Neutrophil (primary cell): ENCODE measurements around the gene FIBCD1.

Source experiments
- H3K27ac ChIP-seq: fragments of 200-600 bp; sonication (generic); 2 replicates; pipeline ENCODE4 v1.5.1; 2016; ENCODE audit warnings: mild to moderate bottlenecking, moderate library complexity
- H3K27me3 ChIP-seq: fragments of 200-600 bp; sonication (generic); 2 replicates; pipeline ENCODE4 v1.6.0; 2016; ENCODE audit warnings: mild to moderate bottlenecking
- H3K36me3 ChIP-seq: fragments of 200-600 bp; sonication (generic); 2 replicates; pipeline ENCODE4 v1.5.1; 2017
- H3K4me1 ChIP-seq, 2 experiments: fragments of 200-600 bp in 1 of 2; sonication (generic) in 1 of 2; 1 replicate in 1 of 2; 2 replicates in 1 of 2; pipeline versions ENCODE4 v1.5.1 to v1.6.1; 2013 to 2016; ENCODE audit warnings: low read depth in 1 of 2, low read length in 1 of 2, mild to moderate bottlenecking in 1 of 2, moderate library complexity in 1 of 2; ENCODE audit not compliant: control insufficient read depth in 1 of 2, insufficient read depth in 1 of 2
- H3K4me3 ChIP-seq, 2 experiments: fragments of 200-600 bp in 1 of 2; sonication (generic) in 1 of 2; 1 replicate in 1 of 2; 2 replicates in 1 of 2; pipeline ENCODE4 v1.5.1; 2013 to 2016; ENCODE audit warnings: low read depth in 1 of 2, low read length in 1 of 2, mild to moderate bottlenecking in 1 of 2, moderate library complexity in 1 of 2
- H3K9me3 ChIP-seq: fragments of 200-600 bp; sonication (generic); 2 replicates; pipeline ENCODE4 v1.5.1; 2016
- TF ChIP-seq, protein P1 (sequence below): fragments of 200-600 bp; sonication (generic); IDR thresholded peaks from 2 replicates; pipeline ENCODE4 v1.5.1; 2016; ENCODE audit warnings: antibody characterized with exemption

FIBCD1 gene, protein sequence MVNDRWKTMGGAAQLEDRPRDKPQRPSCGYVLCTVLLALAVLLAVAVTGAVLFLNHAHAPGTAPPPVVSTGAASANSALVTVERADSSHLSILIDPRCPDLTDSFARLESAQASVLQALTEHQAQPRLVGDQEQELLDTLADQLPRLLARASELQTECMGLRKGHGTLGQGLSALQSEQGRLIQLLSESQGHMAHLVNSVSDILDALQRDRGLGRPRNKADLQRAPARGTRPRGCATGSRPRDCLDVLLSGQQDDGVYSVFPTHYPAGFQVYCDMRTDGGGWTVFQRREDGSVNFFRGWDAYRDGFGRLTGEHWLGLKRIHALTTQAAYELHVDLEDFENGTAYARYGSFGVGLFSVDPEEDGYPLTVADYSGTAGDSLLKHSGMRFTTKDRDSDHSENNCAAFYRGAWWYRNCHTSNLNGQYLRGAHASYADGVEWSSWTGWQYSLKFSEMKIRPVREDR

GRCh38 chr9:130938652-130939404, at the start of gene FIBCD1:
Gene FIBCD1 (minus strand): TSS chr9:130939247. CDS start chr9:130938607, 640 bp downstream.
- H3K27ac ChIP-seq, result no peak within 1 kb of the TSS
- H3K27me3 ChIP-seq, result peaks cover 96% of the 10 kb centered on the region
- H3K36me3 ChIP-seq, result no peaks in the 10 kb centered on the region
- H3K4me3 ChIP-seq, result peak within 1 kb of the TSS in 1 of 2 experiments; percentile 14
- no peaks in the 10 kb centered on the region for H3K9me3 ChIP-seq
- TF ChIP-seq, protein P1, sequence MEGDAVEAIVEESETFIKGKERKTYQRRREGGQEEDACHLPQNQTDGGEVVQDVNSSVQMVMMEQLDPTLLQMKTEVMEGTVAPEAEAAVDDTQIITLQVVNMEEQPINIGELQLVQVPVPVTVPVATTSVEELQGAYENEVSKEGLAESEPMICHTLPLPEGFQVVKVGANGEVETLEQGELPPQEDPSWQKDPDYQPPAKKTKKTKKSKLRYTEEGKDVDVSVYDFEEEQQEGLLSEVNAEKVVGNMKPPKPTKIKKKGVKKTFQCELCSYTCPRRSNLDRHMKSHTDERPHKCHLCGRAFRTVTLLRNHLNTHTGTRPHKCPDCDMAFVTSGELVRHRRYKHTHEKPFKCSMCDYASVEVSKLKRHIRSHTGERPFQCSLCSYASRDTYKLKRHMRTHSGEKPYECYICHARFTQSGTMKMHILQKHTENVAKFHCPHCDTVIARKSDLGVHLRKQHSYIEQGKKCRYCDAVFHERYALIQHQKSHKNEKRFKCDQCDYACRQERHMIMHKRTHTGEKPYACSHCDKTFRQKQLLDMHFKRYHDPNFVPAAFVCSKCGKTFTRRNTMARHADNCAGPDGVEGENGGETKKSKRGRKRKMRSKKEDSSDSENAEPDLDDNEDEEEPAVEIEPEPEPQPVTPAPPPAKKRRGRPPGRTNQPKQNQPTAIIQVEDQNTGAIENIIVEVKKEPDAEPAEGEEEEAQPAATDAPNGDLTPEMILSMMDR, result no peak
- peaks cover 6 to 8% of the 10 kb centered on the region in 2 experiments for H3K4me1 ChIP-seq

DNA sequence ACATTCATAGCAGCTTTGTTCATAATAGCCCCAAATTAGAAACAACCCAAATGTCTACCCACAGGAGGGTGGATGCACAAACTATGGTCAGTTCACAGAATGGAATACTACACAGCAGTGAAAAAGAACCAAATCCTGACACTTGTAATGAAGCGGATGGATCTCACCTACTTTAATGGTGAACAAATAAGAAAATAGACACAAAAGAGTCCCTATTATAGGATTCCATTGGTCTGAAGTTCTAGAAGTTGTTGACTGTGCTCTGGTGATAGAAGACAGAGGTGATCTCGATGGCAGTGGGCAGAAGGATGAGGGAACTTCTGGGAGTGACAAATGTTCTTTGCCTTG, 49.3 kb upstream of the FIBCD1 start:
- no peak overlapping the region for H3K27ac ChIP-seq
- H3K27me3 ChIP-seq, result no peaks in the 10 kb centered on the region
- no peaks in the 10 kb centered on the region for H3K9me3 ChIP-seq
- no peak overlapping the region for H3K4me3 ChIP-seq
- TF ChIP-seq, protein P1, result no peak
- no peaks in the 10 kb centered on the region for H3K4me1 ChIP-seq
- no peaks in the 10 kb centered on the region for H3K36me3 ChIP-seq

- Histone ChIP-seq H3K4me3 (no peak overlapping the region), H3K27me3 (no peaks in the 10 kb centered on the region), H3K4me1 (no peaks in the 10 kb centered on the region), H3K27ac (no peak overlapping the region), H3K36me3 (no peaks in the 10 kb centered on the region), H3K9me3 (no peaks in the 10 kb centered on the region)
- TF ChIP-seq, protein P1, result no peak
Observed at GRCh38 chr9:130987738-130988399, 48.8 kb upstream of the FIBCD1 start.

- TF ChIP-seq, protein P1, result no peak
- Histone ChIP-seq H3K27me3 (no peaks in the 10 kb centered on the region), H3K27ac (no peak overlapping the region), H3K36me3 (no peaks in the 10 kb centered on the region), H3K4me1 (no peaks in the 10 kb centered on the region), H3K9me3 (no peaks in the 10 kb centered on the region), H3K4me3 (no peak overlapping the region)
Observed at GRCh38 chr9:130987054-130987453, 48.0 kb upstream of the FIBCD1 start.

DNA sequence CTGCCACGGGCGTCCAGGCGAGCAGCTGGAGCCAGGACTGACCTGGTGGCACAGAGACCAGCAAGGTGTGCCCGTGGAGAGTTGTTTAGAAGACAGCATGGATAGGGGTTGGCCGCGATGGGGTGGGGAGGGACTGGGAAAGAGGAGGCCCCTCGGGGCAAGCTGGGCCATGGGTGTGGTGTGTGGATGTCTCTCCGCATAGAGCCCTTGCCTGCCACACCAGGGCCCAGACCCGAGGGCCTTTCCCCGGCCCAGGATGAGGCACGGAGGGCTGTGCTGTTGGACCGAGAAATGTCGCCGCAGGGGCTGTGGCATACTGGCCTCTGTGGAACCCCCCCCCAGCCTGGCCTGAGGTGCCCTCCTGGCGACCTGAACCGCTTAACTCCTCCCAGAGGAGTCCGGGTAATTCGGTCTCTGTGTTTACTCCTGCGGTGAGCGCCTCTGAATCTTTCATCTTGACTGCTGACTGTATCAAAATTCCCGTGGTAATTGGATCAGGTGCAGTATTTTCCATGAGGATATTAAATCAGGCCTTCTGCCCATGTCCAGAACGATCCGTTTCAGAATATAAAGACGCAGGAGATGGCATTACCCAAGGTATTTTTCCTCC, 47.4 kb upstream of the FIBCD1 start:
- Histone ChIP-seq H3K27me3 (no peaks in the 10 kb centered on the region), H3K4me1 (no peaks in the 10 kb centered on the region), H3K36me3 (no peaks in the 10 kb centered on the region), H3K27ac (no peak overlapping the region), H3K9me3 (no peaks in the 10 kb centered on the region), H3K4me3 (no peak overlapping the region)
- TF ChIP-seq, protein P1, result no peak
